Natural killer cell (primary cell): Measurements from ENCODE around the gene ILKAP. TPM values are rescaled to one million over a fixed set of nuclear protein-coding genes. Genes with fewer than 3 reads are reported as not detected.

ENCODE experiments used
- ATAC-seq, 3 donors: fragments of 150-1000 bp in 2 of 3; fragments of 200-7000 bp in 1 of 3; cut with Tn5 transposase; 1 replicate in 1 of 3; 2 replicates in 2 of 3; pipeline ENCODE4 v1.10.0; 2021; ENCODE audit warnings: mild to moderate bottlenecking in 2 of 3, moderate library complexity in 2 of 3
- DNase-seq, 2 donors: peaks; one replicate each; pipeline versions ENCODE4 v3.0.0 to v3.0.0-alpha.2; 2013 to 2021; ENCODE audit warnings: mixed read lengths in 1 of 2
- H3K27ac ChIP-seq: one replicate; pipeline ENCODE4 v1.5.1; 2013; ENCODE audit warnings: mild to moderate bottlenecking, low read length
- H3K27me3 ChIP-seq: one replicate; pipeline ENCODE4 v1.6.1; 2013; ENCODE audit warnings: low read length; ENCODE audit not compliant: control insufficient read depth, insufficient read depth
- H3K36me3 ChIP-seq: one replicate; pipeline ENCODE4 v1.6.1; 2013; ENCODE audit warnings: low read length; ENCODE audit not compliant: control insufficient read depth, insufficient read depth
- H3K4me1 ChIP-seq: one replicate; pipeline ENCODE4 v1.6.1; 2013; ENCODE audit warnings: low read length; ENCODE audit not compliant: control insufficient read depth, insufficient read depth
- H3K4me3 ChIP-seq: one replicate; pipeline ENCODE4 v1.5.1; 2013; ENCODE audit warnings: low read length
- H3K9me3 ChIP-seq: one replicate; pipeline ENCODE4 v1.6.1; 2013; ENCODE audit warnings: low read length; ENCODE audit not compliant: control insufficient read depth, insufficient read depth
- H3K27ac Mint-ChIP-seq, 2 donors: one replicate each; pipeline ENCODE4 v1.8.0; 2022; ENCODE audit warnings: mild to moderate bottlenecking in 2 of 2, mixed read lengths in 2 of 2, moderate library complexity in 1 of 2
- H3K27me3 Mint-ChIP-seq, 2 donors: one replicate each; pipeline ENCODE4 v1.8.0; 2022; ENCODE audit warnings: low read depth in 2 of 2, mixed read lengths in 2 of 2
- H3K36me3 Mint-ChIP-seq: one replicate; pipeline ENCODE4 v1.8.0; 2022; ENCODE audit warnings: mixed read lengths
- H3K4me1 Mint-ChIP-seq, 2 donors: one replicate each; pipeline ENCODE4 v1.8.0; 2022; ENCODE audit warnings: mixed read lengths in 2 of 2
- H3K4me3 Mint-ChIP-seq: one replicate; pipeline ENCODE4 v1.8.0; 2022; ENCODE audit warnings: mild to moderate bottlenecking, moderate library complexity, mixed read lengths
- H3K9me3 Mint-ChIP-seq, 2 donors: one replicate each; pipeline ENCODE4 v1.8.0; 2022; ENCODE audit warnings: mixed read lengths in 2 of 2
- WGBS: methylation state at CpG from one replicate; pipeline ENCODE4 v1.1.7; 2013; ENCODE audit warnings: missing lambda C conversion rate; ENCODE audit not compliant: insufficient coverage; 5-methylcytosine and 5-hydroxymethylcytosine counted together
- intact Hi-C: fragments of 100-400 bp; cut with micrococcal nuclease; formaldehyde crosslinking; loops from one replicate; pipeline ENCODE4 v1.14.2; 2022
- total RNA-seq, 4 donors: library from RNA; stranded (reverse); fragments of 120-200 nt in 1 of 4; gene quantifications; one replicate each; pipeline versions ENCODE4 v1.2.3 to v1.2.4, GENCODE V29; 2013 to 2022
- TF ChIP-seq, protein P1 (sequence below): fragments of 200-600 bp; IDR thresholded peaks from one replicate; pipeline ENCODE4 v1.8.0; 2022; ENCODE audit warnings: antibody characterized with exemption

The ILKAP gene
- total RNA-seq, 3 donors from 2014 or later (not counting 1 experiment from before 2014, with no cell fraction given) = 146 to 200 (median 183) TPM

GRCh38 chr2:238130696-238131628 is 72.5 kb downstream of the ILKAP start:
- Mint-ChIP-seq H3K36me3 (no peaks in the 10 kb centered on the region), H3K27ac (no peak overlapping the region), H3K27me3 (no peaks in the 10 kb centered on the region), H3K9me3 (no peaks in the 10 kb centered on the region), H3K4me1 (no peaks in the 10 kb centered on the region), H3K4me3 (no peak overlapping the region)
- DNase-seq (no peak), ATAC-seq (no peak)
- no peak overlapping the region for H3K27ac ChIP-seq
- TF ChIP-seq, protein P1, sequence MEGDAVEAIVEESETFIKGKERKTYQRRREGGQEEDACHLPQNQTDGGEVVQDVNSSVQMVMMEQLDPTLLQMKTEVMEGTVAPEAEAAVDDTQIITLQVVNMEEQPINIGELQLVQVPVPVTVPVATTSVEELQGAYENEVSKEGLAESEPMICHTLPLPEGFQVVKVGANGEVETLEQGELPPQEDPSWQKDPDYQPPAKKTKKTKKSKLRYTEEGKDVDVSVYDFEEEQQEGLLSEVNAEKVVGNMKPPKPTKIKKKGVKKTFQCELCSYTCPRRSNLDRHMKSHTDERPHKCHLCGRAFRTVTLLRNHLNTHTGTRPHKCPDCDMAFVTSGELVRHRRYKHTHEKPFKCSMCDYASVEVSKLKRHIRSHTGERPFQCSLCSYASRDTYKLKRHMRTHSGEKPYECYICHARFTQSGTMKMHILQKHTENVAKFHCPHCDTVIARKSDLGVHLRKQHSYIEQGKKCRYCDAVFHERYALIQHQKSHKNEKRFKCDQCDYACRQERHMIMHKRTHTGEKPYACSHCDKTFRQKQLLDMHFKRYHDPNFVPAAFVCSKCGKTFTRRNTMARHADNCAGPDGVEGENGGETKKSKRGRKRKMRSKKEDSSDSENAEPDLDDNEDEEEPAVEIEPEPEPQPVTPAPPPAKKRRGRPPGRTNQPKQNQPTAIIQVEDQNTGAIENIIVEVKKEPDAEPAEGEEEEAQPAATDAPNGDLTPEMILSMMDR = no peak
- intact Hi-C loops = no loop called here
- no peaks in the 10 kb centered on the region for H3K27me3 ChIP-seq
- no peaks in the 10 kb centered on the region for H3K9me3 ChIP-seq
- no peaks in the 10 kb centered on the region for H3K36me3 ChIP-seq
- peaks cover 5% of the 10 kb centered on the region for H3K4me1 ChIP-seq
- H3K4me3 ChIP-seq = no peak overlapping the region
- 93% methylated on average over 68 of the region's 68 CpGs for WGBS

DNA sequence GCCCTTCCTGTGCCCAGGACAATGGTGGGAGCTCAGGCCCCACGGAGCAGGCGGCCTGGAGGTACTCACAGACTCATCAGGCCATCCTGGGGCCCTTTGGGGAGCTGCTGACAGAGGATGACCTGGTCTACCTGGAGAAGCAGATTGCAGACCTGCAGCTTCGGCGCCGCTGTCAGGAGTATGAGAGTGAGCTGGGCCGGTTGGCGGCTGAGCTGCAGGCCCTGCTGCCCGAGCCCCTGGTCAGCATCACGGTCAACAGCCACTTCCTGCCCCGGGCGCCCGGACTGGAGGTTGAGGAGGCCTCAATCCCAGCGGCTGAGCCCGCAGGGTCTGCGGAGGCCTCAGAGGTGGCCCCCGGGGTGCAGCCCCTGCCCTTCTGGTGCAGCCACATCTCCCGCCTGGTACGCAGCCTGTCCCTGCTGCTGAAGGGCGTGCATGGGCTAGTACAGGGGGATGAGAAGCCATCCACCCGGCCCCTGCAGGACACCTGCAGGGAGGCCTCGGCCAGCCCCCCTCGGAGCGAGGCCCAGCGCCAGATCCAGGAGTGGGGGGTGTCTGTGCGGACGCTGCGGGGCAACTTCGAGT is 73.3 kb downstream of the ILKAP start:
- Mint-ChIP-seq H3K36me3 (no peaks in the 10 kb centered on the region), H3K4me1 (no peaks in the 10 kb centered on the region), H3K9me3 (no peaks in the 10 kb centered on the region), H3K4me3 (no peak overlapping the region), H3K27ac (no peak overlapping the region), H3K27me3 (no peaks in the 10 kb centered on the region)
- DNase-seq (no peak), ATAC-seq (no peak)
- Histone ChIP-seq H3K4me1 (peaks cover 5% of the 10 kb centered on the region), H3K4me3 (no peak overlapping the region), H3K9me3 (no peaks in the 10 kb centered on the region), H3K36me3 (no peaks in the 10 kb centered on the region), H3K27me3 (no peaks in the 10 kb centered on the region), H3K27ac (no peak overlapping the region)
- intact Hi-C loops = no loop called here
- TF ChIP-seq, protein P1 = no peak
- 87% methylated on average over 28 of the region's 28 CpGs for WGBS

DNA sequence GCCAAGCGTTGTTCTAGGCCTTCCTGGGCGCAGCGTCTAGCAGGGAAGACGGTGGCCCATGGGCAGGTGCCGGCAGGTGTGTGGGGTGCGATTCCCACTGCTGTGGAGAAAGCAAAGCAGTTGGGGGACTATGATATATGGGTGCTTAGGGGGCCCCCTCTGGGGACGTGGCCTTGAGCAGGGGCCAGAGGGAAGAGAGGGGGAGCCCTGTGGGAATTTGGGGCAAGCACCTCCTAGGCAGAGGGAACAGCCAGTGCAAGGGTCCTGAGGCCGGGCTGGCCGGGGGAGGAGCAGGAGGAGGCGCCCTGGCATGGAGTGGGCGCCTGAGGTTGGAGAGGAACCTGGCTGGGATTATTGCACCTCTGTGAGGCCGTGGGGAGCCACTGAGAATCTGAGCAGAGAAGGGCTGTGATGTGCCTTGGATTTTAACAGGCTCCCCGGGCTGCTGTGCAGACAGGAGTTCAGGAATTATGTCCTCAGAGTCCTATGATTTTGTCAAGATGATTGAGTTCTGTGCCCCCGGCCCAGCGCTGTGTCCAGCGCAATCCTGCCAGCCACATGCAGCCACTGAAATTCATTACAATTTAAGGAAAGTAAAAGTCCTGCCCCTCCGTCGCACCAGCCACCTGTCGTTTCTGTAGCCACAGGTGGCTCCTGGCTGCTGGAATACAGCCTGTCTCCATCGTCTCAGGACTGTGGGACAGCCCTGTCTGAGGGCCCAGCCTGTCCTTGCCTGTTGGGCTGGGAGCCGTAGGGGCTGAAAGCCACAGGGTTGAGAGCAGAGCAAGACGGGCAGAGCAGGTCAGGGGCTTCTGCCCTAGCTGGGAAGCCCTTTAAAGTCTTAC is 74.1 kb downstream of the ILKAP start:
- Mint-ChIP-seq H3K4me3 (no peak overlapping the region), H3K36me3 (no peaks in the 10 kb centered on the region), H3K27ac (no peak overlapping the region), H3K4me1 (no peaks in the 10 kb centered on the region), H3K9me3 (no peaks in the 10 kb centered on the region), H3K27me3 (no peaks in the 10 kb centered on the region)
- 90% methylated on average over 22 of the region's 22 CpGs for WGBS
- TF ChIP-seq, protein P1 = no peak
- intact Hi-C loops = no loop called here
- no peaks in the 10 kb centered on the region for H3K9me3 ChIP-seq
- DNase-seq (no peak), ATAC-seq (no peak)
- peaks cover 5% of the 10 kb centered on the region for H3K4me1 ChIP-seq
- H3K27ac ChIP-seq = no peak overlapping the region
- no peaks in the 10 kb centered on the region for H3K36me3 ChIP-seq
- H3K27me3 ChIP-seq = no peaks in the 10 kb centered on the region
- H3K4me3 ChIP-seq = no peak overlapping the region
